Liver (tissue), 9 donors: ENCODE data around the gene GON4L. TPM values are rescaled to one million over a fixed set of nuclear protein-coding genes. Genes with fewer than 3 reads are reported as not detected.
"Not testable (repeated sequence)": the region's sequence is repeated elsewhere in the genome, so short reads cannot be mapped to it uniquely, and the experiment has no call there.

Source experiments
- DNase-seq: peaks from one replicate; pipeline ENCODE4 v3.0.0-alpha.2; 2017; ENCODE audit warnings: low spot score
- H3K27ac ChIP-seq, 2 donors: one replicate each; pipeline ENCODE4 v1.7.0; 2013; ENCODE audit warnings: inconsistent platforms in 2 of 2, low read length in 2 of 2, control low read depth in 1 of 2, low read depth in 1 of 2, mild to moderate bottlenecking in 1 of 2
- H3K27me3 ChIP-seq, 4 donors: one replicate each; pipeline versions ENCODE4 v1.6.1 to v1.7.0; 2013; ENCODE audit warnings: low read length in 3 of 4, inconsistent platforms in 1 of 4, mild to moderate bottlenecking in 1 of 4, moderate library complexity in 1 of 4; ENCODE audit not compliant: control insufficient read depth in 4 of 4, insufficient read depth in 4 of 4
- H3K36me3 ChIP-seq, 4 donors: one replicate each; pipeline versions ENCODE4 v1.6.1 to v1.7.0; 2013; ENCODE audit warnings: low read length in 3 of 4, mild to moderate bottlenecking in 3 of 4, low read depth in 1 of 4, moderate library complexity in 1 of 4; ENCODE audit not compliant: control insufficient read depth in 4 of 4, insufficient read depth in 3 of 4
- H3K4me1 ChIP-seq, 4 donors: one replicate each; pipeline versions ENCODE4 v1.6.1 to v1.7.0; 2013; ENCODE audit warnings: low read length in 3 of 4, mild to moderate bottlenecking in 3 of 4, moderate library complexity in 1 of 4; ENCODE audit not compliant: control insufficient read depth in 4 of 4, insufficient read depth in 4 of 4
- H3K4me3 ChIP-seq, 3 donors: one replicate each; pipeline versions ENCODE4 v1.6.1 to v1.7.0; 2013; ENCODE audit warnings: low read length in 3 of 3, control low read depth in 1 of 3, low read depth in 1 of 3, mild to moderate bottlenecking in 1 of 3
- H3K9ac ChIP-seq, 2 donors: one replicate each; pipeline ENCODE4 v1.7.0; 2013; ENCODE audit warnings: low read length in 2 of 2, mild to moderate bottlenecking in 2 of 2, moderate library complexity in 2 of 2, control low read depth in 1 of 2, low read depth in 1 of 2
- H3K9me3 ChIP-seq, 4 donors: one replicate each; pipeline versions ENCODE4 v1.6.1 to v1.7.0; 2013; ENCODE audit warnings: low read length in 3 of 4; ENCODE audit not compliant: control insufficient read depth in 4 of 4
- EGR1 ChIP-seq, 2 donors: IDR thresholded peaks; 2 replicates each; pipeline ENCODE4 v1.6.1; 2016 to 2018; ENCODE audit warnings: antibody characterized with exemption in 2 of 2, low read depth in 2 of 2
- FOXA1 ChIP-seq: IDR thresholded peaks from 2 replicates; pipeline ENCODE4 v1.6.1; 2016; ENCODE audit warnings: antibody characterized with exemption
- FOXA2 ChIP-seq: IDR thresholded peaks from 2 replicates; pipeline ENCODE4 v1.6.1; 2016; ENCODE audit warnings: antibody characterized with exemption
- GABPA ChIP-seq, 2 donors: IDR thresholded peaks in 1 of 2; conservative IDR thresholded peaks in 1 of 2; 2 replicates each; pipeline ENCODE4 v1.6.1; 2016; ENCODE audit warnings: antibody characterized with exemption in 2 of 2, mild to moderate bottlenecking in 1 of 2, moderate library complexity in 1 of 2
- HNF4A ChIP-seq, 2 donors: conservative IDR thresholded peaks; 2 replicates each; pipeline ENCODE4 v1.6.1; 2016; ENCODE audit warnings: antibody characterized with exemption in 2 of 2, mild to moderate bottlenecking in 2 of 2
- HNF4G ChIP-seq: IDR thresholded peaks from 2 replicates; pipeline ENCODE4 v1.6.1; 2016; ENCODE audit warnings: antibody characterized with exemption
- NR2F2 ChIP-seq: IDR thresholded peaks from 2 replicates; pipeline ENCODE4 v1.6.1; 2016; ENCODE audit warnings: antibody characterized with exemption
- RXRA ChIP-seq, 2 donors: IDR thresholded peaks; 2 replicates each; pipeline ENCODE4 v1.6.1; 2017 to 2018; ENCODE audit warnings: antibody characterized with exemption in 2 of 2, mild to moderate bottlenecking in 1 of 2
- SP1 ChIP-seq: IDR thresholded peaks from 2 replicates; pipeline ENCODE4 v1.6.1; 2018; ENCODE audit warnings: antibody characterized with exemption, mild to moderate bottlenecking
- TAF1 ChIP-seq: conservative IDR thresholded peaks from 2 replicates; pipeline ENCODE4 v1.6.1; 2016; ENCODE audit warnings: antibody characterized with exemption, mild to moderate bottlenecking
- WGBS: extraction: QIAGEN DNeasy Blood & Tissue Kit; methylation state at CpG from one replicate; pipeline ENCODE4 v1.1.7; 2013; 5-methylcytosine and 5-hydroxymethylcytosine counted together
- polyA plus RNA-seq, 2 donors: library from polyadenylated mRNA; stranded (reverse) in 1 of 2; unstranded in 1 of 2; fragments of 200-250 nt in 1 of 2; fragments of >200 nt in 1 of 2; fragmentation: Nextera tagmentation in 1 of 2; extraction: Ambion mirVana in 1 of 2; gene quantifications; one replicate each; pipeline versions ENCODE4 v1.2.1 to v1.2.3, GENCODE V29; 2013 to 2015
- total RNA-seq, 2 donors: library from RNA; depleted of rRNA; stranded (reverse); fragments of >200 nt; gene quantifications; one replicate each; pipeline ENCODE4 v1.2.3, GENCODE V29; 2014
- TF ChIP-seq, protein P1 (sequence below): fragments of 150-350 bp; IDR thresholded peaks from 2 replicates; pipeline ENCODE4 v1.5.1; 2017; ENCODE audit warnings: improper control_type of control experiment, low read depth, low read length; ENCODE audit not compliant: missing input control
- TF ChIP-seq, protein P2 (sequence below): IDR thresholded peaks from 2 replicates; pipeline ENCODE4 v1.6.1; 2016; ENCODE audit warnings: antibody characterized with exemption
- donor health status: healthy.
- donor health status: healthy.
- donor health status: healthy.
- donor health status: healthy.
- donor health status: healthy.

Gene GON4L
- total and polyA plus RNA-seq, 4 donors = 5.7 to 26.2 (median 15.7) TPM

GRCh38 chr1:155761736-155762405 lies 95.1 kb downstream of the GON4L start:
- no peak overlapping the region for H3K4me3 ChIP-seq
- H3K9ac ChIP-seq = no peak overlapping the region
- H3K27ac ChIP-seq = no peak overlapping the region
- no peaks in the 10 kb centered on the region for H3K9me3 ChIP-seq
- 93% methylated on average over 11 of the region's 11 CpGs for WGBS
- no peaks in the 10 kb centered on the region for H3K27me3 ChIP-seq
- TF ChIP-seq TAF1 = no peak
- TF ChIP-seq, protein P1, sequence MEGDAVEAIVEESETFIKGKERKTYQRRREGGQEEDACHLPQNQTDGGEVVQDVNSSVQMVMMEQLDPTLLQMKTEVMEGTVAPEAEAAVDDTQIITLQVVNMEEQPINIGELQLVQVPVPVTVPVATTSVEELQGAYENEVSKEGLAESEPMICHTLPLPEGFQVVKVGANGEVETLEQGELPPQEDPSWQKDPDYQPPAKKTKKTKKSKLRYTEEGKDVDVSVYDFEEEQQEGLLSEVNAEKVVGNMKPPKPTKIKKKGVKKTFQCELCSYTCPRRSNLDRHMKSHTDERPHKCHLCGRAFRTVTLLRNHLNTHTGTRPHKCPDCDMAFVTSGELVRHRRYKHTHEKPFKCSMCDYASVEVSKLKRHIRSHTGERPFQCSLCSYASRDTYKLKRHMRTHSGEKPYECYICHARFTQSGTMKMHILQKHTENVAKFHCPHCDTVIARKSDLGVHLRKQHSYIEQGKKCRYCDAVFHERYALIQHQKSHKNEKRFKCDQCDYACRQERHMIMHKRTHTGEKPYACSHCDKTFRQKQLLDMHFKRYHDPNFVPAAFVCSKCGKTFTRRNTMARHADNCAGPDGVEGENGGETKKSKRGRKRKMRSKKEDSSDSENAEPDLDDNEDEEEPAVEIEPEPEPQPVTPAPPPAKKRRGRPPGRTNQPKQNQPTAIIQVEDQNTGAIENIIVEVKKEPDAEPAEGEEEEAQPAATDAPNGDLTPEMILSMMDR = no peak
- no peak for TF ChIP-seq FOXA1
- no peaks in the 10 kb centered on the region for H3K4me1 ChIP-seq
- DNase-seq = no peak
- peaks cover 15 to 65% (median 51%) of the 10 kb centered on the region in 4 donors for H3K36me3 ChIP-seq

DNA sequence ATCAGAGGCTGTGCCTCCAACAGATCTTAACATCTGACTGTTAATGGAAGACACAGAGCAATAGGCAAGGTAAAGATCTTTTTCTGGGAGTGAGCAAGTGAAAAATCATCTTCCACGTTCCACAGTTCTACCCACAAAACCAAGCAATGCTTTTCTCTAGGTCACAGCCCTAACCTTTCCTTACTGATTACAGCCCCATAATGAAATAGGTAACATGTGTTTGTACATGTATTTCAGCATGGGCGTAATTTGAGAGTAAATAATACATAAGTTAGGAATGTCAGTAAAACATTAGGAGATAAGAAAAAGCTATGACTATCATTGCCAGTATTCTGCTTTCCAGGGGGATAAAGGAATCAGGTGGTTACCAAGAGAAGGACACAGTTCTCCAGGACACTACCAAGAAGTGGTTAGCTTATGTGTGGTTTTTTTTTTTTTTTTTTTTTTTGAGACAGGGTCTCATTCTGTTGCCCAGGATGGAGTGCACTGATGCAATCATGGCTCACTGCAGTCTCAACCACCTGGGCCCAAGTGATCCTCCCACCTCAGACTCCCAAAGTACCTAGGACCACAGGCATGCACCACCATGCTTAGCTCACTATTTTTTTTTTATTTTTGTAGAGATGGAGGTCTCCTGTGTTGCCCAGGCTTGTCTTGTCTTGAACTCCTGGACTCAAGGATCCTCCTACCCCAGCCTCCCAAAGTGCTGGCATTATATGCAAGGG lies 96.1 kb downstream of the GON4L start:
- WGBS = 95% methylated on average over 2 of the region's 2 CpGs
- no peak for DNase-seq
- Histone ChIP-seq H3K27me3 (no peaks in the 10 kb centered on the region), H3K4me3 (no peak overlapping the region), H3K9ac (no peak overlapping the region), H3K27ac (no peak overlapping the region), H3K36me3 (peaks cover 12 to 64% (median 51%) of the 10 kb centered on the region in 4 donors), H3K9me3 (no peaks in the 10 kb centered on the region), H3K4me1 (no peaks in the 10 kb centered on the region)
- TF ChIP-seq GABPA (IDR thresholded peaks at IDR 0.05 in 1 of 2, conservative IDR thresholded peaks at IDR 0.05 in 1 of 2) = no peak
- TF ChIP-seq HNF4G = no peak
- no peak for TF ChIP-seq RXRA (IDR thresholded peaks at IDR 0.05)
- TF ChIP-seq FOXA1 = no peak
- TF ChIP-seq NR2F2 = no peak
- TF ChIP-seq HNF4A (conservative IDR thresholded peaks at IDR 0.05) = no peak
- TF ChIP-seq EGR1 (IDR thresholded peaks at IDR 0.05; ENCODE audit: low read depth in 2 of 2) = no peak
- TF ChIP-seq TAF1 = no peak
- TF ChIP-seq, protein P2, sequence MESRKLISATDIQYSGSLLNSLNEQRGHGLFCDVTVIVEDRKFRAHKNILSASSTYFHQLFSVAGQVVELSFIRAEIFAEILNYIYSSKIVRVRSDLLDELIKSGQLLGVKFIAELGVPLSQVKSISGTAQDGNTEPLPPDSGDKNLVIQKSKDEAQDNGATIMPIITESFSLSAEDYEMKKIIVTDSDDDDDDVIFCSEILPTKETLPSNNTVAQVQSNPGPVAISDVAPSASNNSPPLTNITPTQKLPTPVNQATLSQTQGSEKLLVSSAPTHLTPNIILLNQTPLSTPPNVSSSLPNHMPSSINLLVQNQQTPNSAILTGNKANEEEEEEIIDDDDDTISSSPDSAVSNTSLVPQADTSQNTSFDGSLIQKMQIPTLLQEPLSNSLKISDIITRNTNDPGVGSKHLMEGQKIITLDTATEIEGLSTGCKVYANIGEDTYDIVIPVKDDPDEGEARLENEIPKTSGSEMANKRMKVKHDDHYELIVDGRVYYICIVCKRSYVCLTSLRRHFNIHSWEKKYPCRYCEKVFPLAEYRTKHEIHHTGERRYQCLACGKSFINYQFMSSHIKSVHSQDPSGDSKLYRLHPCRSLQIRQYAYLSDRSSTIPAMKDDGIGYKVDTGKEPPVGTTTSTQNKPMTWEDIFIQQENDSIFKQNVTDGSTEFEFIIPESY = no peak
- no peak for TF ChIP-seq SP1

GRCh38 chr1:155759966-155760630 lies 96.9 kb downstream of the GON4L start:
- Histone ChIP-seq H3K4me3 (no peak overlapping the region), H3K9me3 (no peaks in the 10 kb centered on the region), H3K36me3 (peaks cover 11 to 62% (median 49%) of the 10 kb centered on the region in 4 donors), H3K4me1 (no peaks in the 10 kb centered on the region), H3K27me3 (no peaks in the 10 kb centered on the region), H3K27ac (no peak overlapping the region), H3K9ac (no peak overlapping the region)
- 96% methylated on average over 4 of the region's 4 CpGs for WGBS
- TF ChIP-seq EGR1 (IDR thresholded peaks at IDR 0.05; ENCODE audit: low read depth in 2 of 2) (no peak), TAF1 (no peak), FOXA2 (no peak), GABPA (IDR thresholded peaks at IDR 0.05 in 1 of 2, conservative IDR thresholded peaks at IDR 0.05 in 1 of 2) (no peak), FOXA1 (no peak)
- no peak for DNase-seq

DNA sequence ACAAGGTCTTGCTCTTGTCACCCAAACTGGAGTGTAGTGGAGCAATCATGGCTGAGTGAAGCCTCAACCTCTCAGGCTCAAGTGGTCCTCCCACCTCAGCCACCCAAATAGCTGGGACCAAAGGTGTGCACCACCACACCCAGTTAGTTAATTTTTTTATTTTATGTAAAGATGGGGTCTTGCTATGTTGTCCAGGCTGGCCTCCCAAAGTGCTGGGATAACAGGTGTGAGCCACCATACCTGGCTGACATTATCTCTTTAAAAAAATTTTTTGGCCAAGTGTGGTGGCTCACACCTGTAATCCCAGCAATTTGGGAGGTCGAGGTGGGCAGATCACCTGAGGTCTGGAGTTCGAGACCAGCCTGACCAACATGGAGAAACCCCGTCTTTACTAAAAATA lies 98.0 kb downstream of the GON4L start:
- H3K27me3 ChIP-seq, H3K4me3 ChIP-seq, H3K9ac ChIP-seq, H3K9me3 ChIP-seq, H3K4me1 ChIP-seq, H3K27ac ChIP-seq, DNase-seq: not testable (repeated sequence)
- WGBS = 98% methylated on average over 3 of the region's 3 CpGs
- H3K36me3 ChIP-seq = peaks cover 12 to 62% (median 47%) of the 10 kb centered on the region in 4 donors

DNA sequence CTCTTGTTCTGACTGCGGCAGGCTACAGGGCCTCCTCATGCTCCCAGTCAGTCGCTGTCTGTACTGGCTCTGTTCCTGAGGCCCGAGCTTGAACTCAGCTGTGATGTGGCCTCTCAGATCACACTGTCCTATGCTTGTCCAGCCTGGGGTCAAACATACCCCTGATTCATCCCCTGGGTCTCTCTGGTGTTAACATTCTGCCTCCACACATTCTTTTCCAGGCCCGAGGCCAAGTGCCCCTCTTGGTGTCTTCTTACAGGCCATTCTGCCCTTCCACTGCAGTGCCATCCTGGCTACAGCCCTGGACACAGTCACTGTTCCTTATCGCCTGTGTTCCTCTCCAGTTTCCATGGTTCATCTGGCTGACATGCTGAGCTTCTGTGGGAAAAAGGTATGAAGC lies 108.9 kb downstream of the GON4L start:
- H3K9ac ChIP-seq, DNase-seq, H3K9me3 ChIP-seq, H3K27ac ChIP-seq, H3K4me1 ChIP-seq, H3K4me3 ChIP-seq, H3K27me3 ChIP-seq: not testable (repeated sequence)
- H3K36me3 ChIP-seq = peaks cover 5 to 23% (median 8%) of the 10 kb centered on the region in 4 donors
- 89% methylated on average over 5 of the region's 5 CpGs for WGBS
